Activated naive CD8-positive, alpha-beta T cell (primary cell): ENCODE measurements around the gene RCL1.

Experiments
- H3K27ac Mint-ChIP-seq: one replicate; pipeline ENCODE4 v1.8.0; 2021; ENCODE audit warnings: mixed read lengths
- H3K27me3 Mint-ChIP-seq: one replicate; pipeline ENCODE4 v1.8.0; 2021; ENCODE audit warnings: mixed read lengths
- H3K36me3 Mint-ChIP-seq: one replicate; pipeline ENCODE4 v1.8.0; 2021; ENCODE audit warnings: mixed read lengths
- H3K4me1 Mint-ChIP-seq: one replicate; pipeline ENCODE4 v1.8.0; 2021; ENCODE audit warnings: low read depth, mixed read lengths
- H3K4me3 Mint-ChIP-seq: one replicate; pipeline ENCODE4 v1.8.0; 2021; ENCODE audit warnings: mild to moderate bottlenecking, mixed read lengths
- H3K9me3 Mint-ChIP-seq: one replicate; pipeline ENCODE4 v1.8.0; 2021; ENCODE audit warnings: low read depth, mixed read lengths

RCL1 gene

GRCh38 chr9:4860383-4860782, 67.6 kb downstream of the RCL1 start:
- peaks cover 23% of the 10 kb centered on the region for H3K4me1 Mint-ChIP-seq
- peaks cover 45% of the 10 kb centered on the region for H3K36me3 Mint-ChIP-seq
- H3K27me3 Mint-ChIP-seq, result no peaks in the 10 kb centered on the region
- no peak overlapping the region for H3K4me3 Mint-ChIP-seq
- no peaks in the 10 kb centered on the region for H3K9me3 Mint-ChIP-seq
- no peak overlapping the region for H3K27ac Mint-ChIP-seq

GRCh38 chr9:4861145-4861544, 68.4 kb downstream of the RCL1 start:
- Mint-ChIP-seq H3K27me3 (no peaks in the 10 kb centered on the region), H3K4me3 (no peak overlapping the region), H3K27ac (no peak overlapping the region), H3K4me1 (peaks cover 29% of the 10 kb centered on the region), H3K9me3 (no peaks in the 10 kb centered on the region), H3K36me3 (peaks cover 44% of the 10 kb centered on the region)

DNA sequence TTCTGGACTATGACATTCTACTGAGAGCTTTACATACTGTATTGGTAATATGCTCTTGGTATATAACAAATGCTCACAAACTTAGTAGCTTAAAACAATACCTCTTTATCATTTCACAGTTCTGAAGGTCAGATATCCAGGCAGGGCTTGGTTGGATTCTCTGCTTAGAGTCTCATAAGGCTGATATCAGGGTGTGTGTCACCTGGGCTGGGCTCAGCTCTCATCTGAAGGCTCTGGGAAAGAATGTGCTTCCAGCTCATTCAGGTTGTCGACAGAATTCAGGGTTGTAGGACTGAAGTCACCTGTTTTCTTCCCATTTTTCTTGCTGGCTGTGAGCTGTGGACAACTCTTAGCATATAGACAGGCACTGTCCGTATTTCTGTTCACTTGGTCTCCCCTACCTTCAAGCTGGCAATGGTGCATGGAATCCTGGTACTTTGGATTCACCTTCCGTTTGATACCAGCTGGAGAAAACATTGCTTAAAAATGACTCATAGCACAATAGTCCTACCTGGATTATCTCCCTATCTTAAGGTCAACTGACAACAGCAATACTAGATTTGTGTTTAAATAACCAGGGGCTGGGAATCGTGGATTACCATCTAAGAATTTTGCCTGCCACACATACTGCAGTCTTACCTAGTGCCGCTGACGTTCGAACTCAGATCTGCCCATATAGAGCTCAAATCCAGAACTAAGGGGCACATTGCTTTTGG, 69.2 kb downstream of the RCL1 start:
- H3K4me1 Mint-ChIP-seq, result peaks cover 31% of the 10 kb centered on the region
- H3K9me3 Mint-ChIP-seq, result no peaks in the 10 kb centered on the region
- no peaks in the 10 kb centered on the region for H3K27me3 Mint-ChIP-seq
- H3K4me3 Mint-ChIP-seq, result no peak overlapping the region
- H3K36me3 Mint-ChIP-seq, result peaks cover 41% of the 10 kb centered on the region
- H3K27ac Mint-ChIP-seq, result no peak overlapping the region

GRCh38 chr9:4862506-4863250, 69.9 kb downstream of the RCL1 start:
- Mint-ChIP-seq H3K9me3 (no peaks in the 10 kb centered on the region), H3K36me3 (peaks cover 39% of the 10 kb centered on the region), H3K27me3 (no peaks in the 10 kb centered on the region), H3K4me1 (peaks cover 26% of the 10 kb centered on the region), H3K4me3 (no peak overlapping the region), H3K27ac (no peak overlapping the region)

- H3K27me3 Mint-ChIP-seq, result no peaks in the 10 kb centered on the region
- H3K36me3 Mint-ChIP-seq, result peaks cover 26% of the 10 kb centered on the region
- H3K4me1 Mint-ChIP-seq, result peaks cover 23% of the 10 kb centered on the region
- no peak overlapping the region for H3K27ac Mint-ChIP-seq
- no peak overlapping the region for H3K4me3 Mint-ChIP-seq
- no peaks in the 10 kb centered on the region for H3K9me3 Mint-ChIP-seq
Measured at GRCh38 chr9:4864234-4864661, 71.5 kb downstream of the RCL1 start.

GRCh38 chr9:4864698-4865097, 72.0 kb downstream of the RCL1 start:
- no peaks in the 10 kb centered on the region for H3K27me3 Mint-ChIP-seq
- H3K27ac Mint-ChIP-seq, result no peak overlapping the region
- no peak overlapping the region for H3K4me3 Mint-ChIP-seq
- H3K9me3 Mint-ChIP-seq, result no peaks in the 10 kb centered on the region
- peaks cover 26% of the 10 kb centered on the region for H3K36me3 Mint-ChIP-seq
- H3K4me1 Mint-ChIP-seq, result peaks cover 23% of the 10 kb centered on the region

GRCh38 chr9:4865681-4866080, 72.9 kb downstream of the RCL1 start:
- Mint-ChIP-seq H3K27ac (peak overlapping the region; percentile 68), H3K36me3 (peaks cover 28% of the 10 kb centered on the region), H3K27me3 (no peaks in the 10 kb centered on the region), H3K4me1 (peaks cover 23% of the 10 kb centered on the region), H3K4me3 (no peak overlapping the region), H3K9me3 (no peaks in the 10 kb centered on the region)

DNA sequence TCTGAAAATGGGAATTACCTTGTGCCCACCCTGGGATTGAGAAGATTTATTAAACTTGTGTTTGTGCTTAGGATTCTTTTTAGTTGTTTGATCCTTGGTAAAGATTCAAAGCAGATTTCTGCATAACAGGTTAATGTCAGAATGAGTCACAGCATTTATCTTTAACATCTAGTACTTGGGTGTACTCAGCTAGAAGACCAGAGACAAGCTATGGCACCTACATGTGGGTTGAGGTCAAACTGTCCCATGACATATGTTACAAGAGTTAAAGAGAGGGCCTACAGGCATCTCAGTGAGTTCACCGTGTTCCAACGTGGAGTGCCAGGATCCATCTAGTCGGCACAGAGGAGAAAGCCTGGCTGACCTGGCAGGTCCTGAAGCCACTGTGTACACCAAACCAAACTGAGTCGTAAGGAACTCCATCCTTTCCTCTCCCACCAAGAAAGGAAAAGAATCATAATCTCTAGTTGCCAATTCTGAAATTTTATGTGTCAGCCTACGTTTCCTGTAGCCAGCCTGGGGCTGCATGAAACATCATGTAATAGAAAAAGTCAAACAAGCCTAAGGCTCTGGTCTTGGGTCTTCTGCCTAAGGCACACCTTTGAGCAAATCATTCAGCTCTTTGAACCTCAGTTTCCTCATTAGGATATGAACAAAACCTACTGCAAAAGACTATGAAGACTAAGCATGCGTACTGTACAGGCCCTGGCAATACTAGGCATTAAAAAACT, 73.7 kb downstream of the RCL1 start:
- Mint-ChIP-seq H3K27ac (peak overlapping the region; percentile 73), H3K4me1 (peaks cover 23% of the 10 kb centered on the region)

GRCh38 chr9:4873066-4873465, 80.3 kb downstream of the RCL1 start:
- Mint-ChIP-seq H3K36me3 (peaks cover 27% of the 10 kb centered on the region), H3K27ac (no peak overlapping the region), H3K4me1 (no peaks in the 10 kb centered on the region), H3K4me3 (no peak overlapping the region), H3K9me3 (no peaks in the 10 kb centered on the region), H3K27me3 (no peaks in the 10 kb centered on the region)

More for the DNA sequence above, 73.7 kb downstream of the RCL1 start:
- Mint-ChIP-seq H3K36me3 (peaks cover 30% of the 10 kb centered on the region), H3K27me3 (no peaks in the 10 kb centered on the region), H3K9me3 (no peaks in the 10 kb centered on the region), H3K4me3 (no peak overlapping the region)

- Mint-ChIP-seq H3K9me3 (no peaks in the 10 kb centered on the region), H3K36me3 (peaks cover 30% of the 10 kb centered on the region), H3K27ac (no peak overlapping the region), H3K4me1 (no peaks in the 10 kb centered on the region), H3K27me3 (no peaks in the 10 kb centered on the region), H3K4me3 (no peak overlapping the region)
Measured at GRCh38 chr9:4875559-4875958, 82.8 kb downstream of the RCL1 start.

- no peaks in the 10 kb centered on the region for H3K4me1 Mint-ChIP-seq
- H3K36me3 Mint-ChIP-seq, result peaks cover 25% of the 10 kb centered on the region
- H3K27ac Mint-ChIP-seq, result no peak overlapping the region
- no peaks in the 10 kb centered on the region for H3K9me3 Mint-ChIP-seq
- H3K4me3 Mint-ChIP-seq, result no peak overlapping the region
- no peaks in the 10 kb centered on the region for H3K27me3 Mint-ChIP-seq
Measured at GRCh38 chr9:4879115-4879558, 86.4 kb downstream of the RCL1 start.

DNA sequence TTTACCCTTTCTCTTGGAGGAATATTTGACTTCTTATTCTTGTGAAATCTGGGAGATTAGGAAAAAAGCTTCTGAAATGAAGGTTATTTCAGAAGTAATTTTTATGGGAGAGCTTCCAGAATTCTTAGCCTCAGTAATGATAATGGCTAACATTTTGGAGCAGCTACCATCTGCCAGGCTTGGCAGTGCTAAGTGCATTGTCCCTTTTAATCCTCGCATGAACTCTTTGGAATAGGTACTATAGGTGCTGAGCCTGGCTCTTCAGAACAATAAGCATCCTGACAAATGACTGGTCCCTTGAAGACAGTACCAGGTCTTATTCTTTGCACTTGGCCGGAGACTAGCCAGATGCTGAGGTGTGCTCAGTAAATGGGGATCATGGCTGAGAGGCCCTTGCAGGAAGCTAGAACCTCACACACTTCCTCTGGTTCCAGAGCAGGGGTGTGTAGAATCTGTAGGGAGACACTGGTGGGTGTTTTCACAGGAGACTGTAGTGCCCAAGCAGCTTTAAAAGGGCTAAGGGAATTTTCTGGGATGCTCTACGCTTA, 90.7 kb downstream of the RCL1 start:
- Mint-ChIP-seq H3K4me3 (no peak overlapping the region), H3K36me3 (peaks cover 19% of the 10 kb centered on the region), H3K27ac (no peak overlapping the region), H3K4me1 (no peaks in the 10 kb centered on the region), H3K27me3 (no peaks in the 10 kb centered on the region), H3K9me3 (no peaks in the 10 kb centered on the region)

- H3K9me3 Mint-ChIP-seq, result no peaks in the 10 kb centered on the region
- H3K27me3 Mint-ChIP-seq, result no peaks in the 10 kb centered on the region
- peaks cover 20% of the 10 kb centered on the region for H3K36me3 Mint-ChIP-seq
- no peaks in the 10 kb centered on the region for H3K4me1 Mint-ChIP-seq
- no peak overlapping the region for H3K27ac Mint-ChIP-seq
- no peak overlapping the region for H3K4me3 Mint-ChIP-seq
Measured at GRCh38 chr9:4886698-4887097, 94.0 kb downstream of the RCL1 start.

- Mint-ChIP-seq H3K4me1 (no peaks in the 10 kb centered on the region), H3K27ac (no peak overlapping the region), H3K4me3 (no peak overlapping the region), H3K36me3 (peaks cover 20% of the 10 kb centered on the region), H3K9me3 (no peaks in the 10 kb centered on the region), H3K27me3 (no peaks in the 10 kb centered on the region)
Measured at GRCh38 chr9:4887556-4887955, 94.8 kb downstream of the RCL1 start.

GRCh38 chr9:4890242-4890641, 97.5 kb downstream of the RCL1 start:
- Mint-ChIP-seq H3K4me3 (no peak overlapping the region), H3K4me1 (no peaks in the 10 kb centered on the region), H3K27me3 (no peaks in the 10 kb centered on the region), H3K27ac (no peak overlapping the region), H3K9me3 (no peaks in the 10 kb centered on the region), H3K36me3 (peaks cover 14% of the 10 kb centered on the region)
